Measurements from ENCODE around the gene ENPP3. TPM values are rescaled to one million over a fixed set of nuclear protein-coding genes. Genes with fewer than 3 reads are reported as not detected.

The ENPP3 gene
- total and polyA plus RNA-seq, 9 of the 15 experiments (the other 6 are each of a cell fraction or from before 2014, with no cell fraction given): 14.0 to 32.8 (median 21.6) TPM

DNA sequence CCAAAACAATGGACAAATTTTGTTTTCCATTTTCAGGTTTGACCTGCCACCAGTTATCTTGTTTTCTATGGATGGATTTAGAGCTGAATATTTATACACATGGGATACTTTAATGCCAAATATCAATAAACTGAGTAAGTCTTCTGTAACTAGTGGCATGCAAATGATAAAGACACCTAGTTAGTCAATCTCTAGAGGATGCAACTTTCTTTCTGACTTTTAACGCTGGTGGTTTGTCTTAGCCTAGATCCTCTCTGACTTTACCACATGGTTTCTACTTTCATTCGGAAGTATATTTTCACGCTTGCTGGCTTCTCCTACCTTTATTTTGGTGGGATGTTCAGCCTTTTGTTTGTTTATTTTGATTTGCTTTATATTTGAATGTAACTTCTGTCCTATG lies 21.2 kb downstream of the ENPP3 start:
- no peak for FAIRE-seq
- 74% methylated on average over 3 of the region's 3 CpGs for WGBS (ENCODE audit: insufficient coverage, low coverage, missing lambda C conversion rate)
- H3K9me3 ChIP-seq (replicated peaks; ENCODE audit: control insufficient read depth, insufficient read depth, low read depth, low read length): no peaks in the 10 kb centered on the region
- H3K4me1 ChIP-seq (replicated peaks in 1 of 2; ENCODE audit: control insufficient read depth in 2 of 2, insufficient read depth in 2 of 2, low read length in 2 of 2): peaks cover 4 to 30% of the 10 kb centered on the region in 2 experiments
- CTCF ChIA-PET (ENCODE audit: low intra/inter-chr PET ratio): no interaction called here
- no peaks in the 10 kb centered on the region for H3K79me2 ChIP-seq (ENCODE audit: control insufficient read depth, insufficient read depth, low read length)
- ATAC-seq: no peak
- no peaks in the 10 kb centered on the region for H3K9me1 ChIP-seq (ENCODE audit: control insufficient read depth, insufficient read depth, low read length)
- intact Hi-C loops (cut with micrococcal nuclease): no loop called here
- peaks cover 39% of the 10 kb centered on the region for H3K36me3 ChIP-seq (ENCODE audit: control insufficient read depth, insufficient read depth, low read length)
- POLR2A ChIA-PET: interaction anchor here (0.7 to 3.7 kb wide), 4 partner anchors 9 to 21 kb away, joined by 5 to 18 read pairs (median 8); partner anchors contain the start of gene ENPP3
- no peak overlapping the region for H3K4me3 ChIP-seq
- no peak for TF ChIP-seq HMGN3 (IDR thresholded peaks at IDR 0.05; ENCODE audit: borderline replicate concordance, extremely low read depth, insufficient read length, low read depth, low read length)
- TF ChIP-seq SIX5 (IDR thresholded peaks at IDR 0.05; ENCODE audit: borderline replicate concordance in 1 of 2, insufficient read depth in 1 of 2, low read depth in 1 of 2, low read length in 2 of 2): no peak
- TF ChIP-seq, protein P1, sequence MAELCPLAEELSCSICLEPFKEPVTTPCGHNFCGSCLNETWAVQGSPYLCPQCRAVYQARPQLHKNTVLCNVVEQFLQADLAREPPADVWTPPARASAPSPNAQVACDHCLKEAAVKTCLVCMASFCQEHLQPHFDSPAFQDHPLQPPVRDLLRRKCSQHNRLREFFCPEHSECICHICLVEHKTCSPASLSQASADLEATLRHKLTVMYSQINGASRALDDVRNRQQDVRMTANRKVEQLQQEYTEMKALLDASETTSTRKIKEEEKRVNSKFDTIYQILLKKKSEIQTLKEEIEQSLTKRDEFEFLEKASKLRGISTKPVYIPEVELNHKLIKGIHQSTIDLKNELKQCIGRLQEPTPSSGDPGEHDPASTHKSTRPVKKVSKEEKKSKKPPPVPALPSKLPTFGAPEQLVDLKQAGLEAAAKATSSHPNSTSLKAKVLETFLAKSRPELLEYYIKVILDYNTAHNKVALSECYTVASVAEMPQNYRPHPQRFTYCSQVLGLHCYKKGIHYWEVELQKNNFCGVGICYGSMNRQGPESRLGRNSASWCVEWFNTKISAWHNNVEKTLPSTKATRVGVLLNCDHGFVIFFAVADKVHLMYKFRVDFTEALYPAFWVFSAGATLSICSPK (IDR thresholded peaks at IDR 0.05; ENCODE audit: borderline replicate concordance): no peak
- no peak for TF ChIP-seq ZNF324 (CRISPR knock-in tag; IDR thresholded peaks at IDR 0.05)
- no peak for TF ChIP-seq SAFB (IDR thresholded peaks at IDR 0.05; ENCODE audit: borderline replicate concordance, low read depth, low read length)
- no peak for TF ChIP-seq ZNF24 (IDR thresholded peaks at IDR 0.05)
- no peak for TF ChIP-seq RBM39 (optimal IDR thresholded peaks at IDR 0.05; ENCODE audit: low read depth, low read length)
- TF ChIP-seq CBX8 (IDR thresholded peaks at IDR 0.05; ENCODE audit: borderline replicate concordance, extremely low read depth, low read depth, low read length, poor library complexity, severe bottlenecking): no peak
- TF ChIP-seq, protein P2, sequence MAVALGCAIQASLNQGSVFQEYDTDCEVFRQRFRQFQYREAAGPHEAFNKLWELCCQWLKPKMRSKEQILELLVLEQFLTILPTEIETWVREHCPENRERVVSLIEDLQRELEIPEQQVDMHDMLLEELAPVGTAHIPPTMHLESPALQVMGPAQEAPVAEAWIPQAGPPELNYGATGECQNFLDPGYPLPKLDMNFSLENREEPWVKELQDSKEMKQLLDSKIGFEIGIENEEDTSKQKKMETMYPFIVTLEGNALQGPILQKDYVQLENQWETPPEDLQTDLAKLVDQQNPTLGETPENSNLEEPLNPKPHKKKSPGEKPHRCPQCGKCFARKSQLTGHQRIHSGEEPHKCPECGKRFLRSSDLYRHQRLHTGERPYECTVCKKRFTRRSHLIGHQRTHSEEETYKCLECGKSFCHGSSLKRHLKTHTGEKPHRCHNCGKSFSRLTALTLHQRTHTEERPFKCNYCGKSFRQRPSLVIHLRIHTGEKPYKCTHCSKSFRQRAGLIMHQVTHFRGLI (CRISPR knock-in tag; IDR thresholded peaks at IDR 0.05): no peak
- no peak for TF ChIP-seq PTBP1 (IDR thresholded peaks at IDR 0.05; ENCODE audit: low read depth, low read length)
- TF ChIP-seq, protein P3, sequence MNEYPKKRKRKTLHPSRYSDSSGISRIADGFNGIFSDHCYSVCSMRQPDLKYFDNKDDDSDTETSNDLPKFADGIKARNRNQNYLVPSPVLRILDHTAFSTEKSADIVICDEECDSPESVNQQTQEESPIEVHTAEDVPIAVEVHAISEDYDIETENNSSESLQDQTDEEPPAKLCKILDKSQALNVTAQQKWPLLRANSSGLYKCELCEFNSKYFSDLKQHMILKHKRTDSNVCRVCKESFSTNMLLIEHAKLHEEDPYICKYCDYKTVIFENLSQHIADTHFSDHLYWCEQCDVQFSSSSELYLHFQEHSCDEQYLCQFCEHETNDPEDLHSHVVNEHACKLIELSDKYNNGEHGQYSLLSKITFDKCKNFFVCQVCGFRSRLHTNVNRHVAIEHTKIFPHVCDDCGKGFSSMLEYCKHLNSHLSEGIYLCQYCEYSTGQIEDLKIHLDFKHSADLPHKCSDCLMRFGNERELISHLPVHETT (CRISPR knock-in tag; conservative IDR thresholded peaks at IDR 0.05 in 1 of 2, IDR thresholded peaks at IDR 0.05 in 1 of 2): no peak
- no peak for TF ChIP-seq TSC22D4 (tag; IDR thresholded peaks at IDR 0.05)
- TF ChIP-seq ZFX (CRISPR knock-in tag; IDR thresholded peaks at IDR 0.05): no peak
- TF ChIP-seq ZNF134 (CRISPR knock-in tag; conservative IDR thresholded peaks at IDR 0.05): no peak
- no peaks in the 10 kb centered on the region for H4K20me1 ChIP-seq (replicated peaks; ENCODE audit: control insufficient read depth, insufficient read depth, low read length)
- H3K27me3 ChIP-seq (ENCODE audit: control insufficient read depth in 2 of 2, insufficient read depth in 2 of 2, low read length in 2 of 2): no peaks in the 10 kb centered on the region
- no peak overlapping the region for H2AFZ ChIP-seq (ENCODE audit: low read depth, low read length)
- no TSS peak for BruUV-seq (replicated peaks)
- H3K27ac ChIP-seq (ENCODE audit: extremely low read depth, low read depth, low read length): peak overlapping the region; percentile 9; the same call in 1 of the 3 replicates
- in situ Hi-C loops (cut with MboI): no loop called here
- no peak for DNase-seq (ENCODE audit: extremely low read depth in 1 of 4, low spot score in 3 of 4)
- no peak overlapping the region for H3K9ac ChIP-seq (ENCODE audit: insufficient read depth in 1 of 2, low read depth in 2 of 2, low read length in 2 of 2)
- H3K4me2 ChIP-seq (ENCODE audit: insufficient read depth, low read length): no peak overlapping the region
